HG03432 (cell line): ENCODE results near the gene ZNF138.

Experiments used
- ATAC-seq: cut with Tn5 transposase; IDR thresholded peaks from one replicate; pipeline ENCODE4 v1.9.1; 2021; ENCODE audit warnings: mild to moderate bottlenecking, moderate library complexity; ENCODE audit not compliant: unreplicated experiment

The ZNF138 gene

GRCh38 chr7:64875258-64875657 lies 81.0 kb downstream of the ZNF138 start:
- ATAC-seq, result no peak

DNA sequence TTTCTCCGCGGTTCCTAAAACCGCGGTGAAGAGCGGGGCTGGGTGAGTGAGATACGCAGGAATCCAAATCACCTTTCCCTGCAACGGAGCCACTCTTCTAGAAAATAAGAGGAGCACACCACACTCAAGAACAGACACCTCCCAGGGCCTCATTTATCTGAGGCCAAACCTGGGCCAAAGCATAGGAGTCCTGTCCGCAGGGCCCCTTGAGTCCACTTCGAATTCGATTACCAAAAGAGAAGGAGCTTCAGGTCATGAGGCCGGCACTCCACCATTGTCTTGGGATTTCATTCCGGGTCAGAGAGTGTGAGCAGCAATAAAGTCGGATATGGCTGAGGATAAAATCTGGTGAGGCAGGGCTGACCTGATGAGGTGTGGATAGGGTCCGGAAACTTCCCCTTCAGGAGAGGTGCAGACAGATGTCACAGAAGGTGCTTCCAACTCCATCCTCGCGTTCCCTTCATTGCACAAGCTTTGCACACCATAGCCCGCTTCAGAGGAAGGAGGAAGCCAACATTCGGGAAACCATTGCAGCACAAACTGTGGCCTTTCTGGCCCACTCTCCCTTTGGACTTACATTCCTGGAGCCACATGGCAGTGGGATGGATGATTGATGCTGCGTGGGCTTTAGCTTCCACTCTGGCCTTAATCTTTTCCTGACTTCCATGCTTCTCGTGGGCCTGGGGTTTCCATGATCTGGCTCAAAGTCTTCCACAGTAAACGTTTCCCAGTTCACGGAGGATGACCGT lies 81.6 kb downstream of the ZNF138 start:
- no peak for ATAC-seq

DNA sequence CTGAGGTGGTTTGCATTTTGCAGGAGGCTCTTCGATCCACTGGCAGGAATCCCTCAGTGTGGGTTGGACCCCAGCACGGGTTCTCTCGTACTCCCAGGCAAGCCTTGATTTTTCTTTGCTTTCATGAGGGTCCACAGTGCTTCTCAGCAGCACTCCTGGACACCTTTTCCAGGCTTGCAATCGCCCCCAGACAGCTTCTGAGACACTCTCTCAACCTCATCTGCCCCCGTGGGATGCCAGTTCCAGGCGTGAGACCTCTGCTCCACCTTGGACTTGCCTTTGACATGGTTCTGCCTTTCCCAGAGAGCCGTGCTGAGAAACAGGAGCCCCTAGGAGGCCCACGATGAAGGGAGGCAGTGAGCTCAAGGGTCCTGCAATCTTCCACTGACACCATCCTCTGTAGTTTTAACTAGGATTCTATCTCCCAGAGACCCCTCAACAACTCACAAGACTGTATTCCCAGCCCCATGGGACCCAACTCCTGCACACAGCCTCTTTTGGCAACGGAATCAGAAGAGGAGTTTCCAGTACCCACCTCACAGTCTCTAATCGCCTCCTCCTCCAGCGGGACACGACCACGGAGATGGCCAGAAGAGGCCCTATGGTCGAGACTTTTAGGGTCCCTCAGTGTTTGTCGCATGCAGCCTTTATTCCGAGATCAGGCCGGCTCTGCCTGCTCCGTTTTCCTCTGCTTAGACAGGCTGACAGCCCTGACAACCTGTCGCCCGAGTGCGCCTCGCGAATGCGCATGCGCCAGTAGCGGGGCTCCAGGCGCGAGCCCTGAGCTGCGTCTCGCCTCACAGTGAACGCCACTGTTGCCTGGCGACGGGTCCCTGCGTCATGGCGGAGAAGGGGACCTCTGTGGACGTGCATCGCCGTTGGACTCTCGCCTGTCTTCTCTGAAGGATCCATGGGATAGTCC lies 82.8 kb downstream of the ZNF138 start:
- peak; percentile 53 for ATAC-seq

DNA sequence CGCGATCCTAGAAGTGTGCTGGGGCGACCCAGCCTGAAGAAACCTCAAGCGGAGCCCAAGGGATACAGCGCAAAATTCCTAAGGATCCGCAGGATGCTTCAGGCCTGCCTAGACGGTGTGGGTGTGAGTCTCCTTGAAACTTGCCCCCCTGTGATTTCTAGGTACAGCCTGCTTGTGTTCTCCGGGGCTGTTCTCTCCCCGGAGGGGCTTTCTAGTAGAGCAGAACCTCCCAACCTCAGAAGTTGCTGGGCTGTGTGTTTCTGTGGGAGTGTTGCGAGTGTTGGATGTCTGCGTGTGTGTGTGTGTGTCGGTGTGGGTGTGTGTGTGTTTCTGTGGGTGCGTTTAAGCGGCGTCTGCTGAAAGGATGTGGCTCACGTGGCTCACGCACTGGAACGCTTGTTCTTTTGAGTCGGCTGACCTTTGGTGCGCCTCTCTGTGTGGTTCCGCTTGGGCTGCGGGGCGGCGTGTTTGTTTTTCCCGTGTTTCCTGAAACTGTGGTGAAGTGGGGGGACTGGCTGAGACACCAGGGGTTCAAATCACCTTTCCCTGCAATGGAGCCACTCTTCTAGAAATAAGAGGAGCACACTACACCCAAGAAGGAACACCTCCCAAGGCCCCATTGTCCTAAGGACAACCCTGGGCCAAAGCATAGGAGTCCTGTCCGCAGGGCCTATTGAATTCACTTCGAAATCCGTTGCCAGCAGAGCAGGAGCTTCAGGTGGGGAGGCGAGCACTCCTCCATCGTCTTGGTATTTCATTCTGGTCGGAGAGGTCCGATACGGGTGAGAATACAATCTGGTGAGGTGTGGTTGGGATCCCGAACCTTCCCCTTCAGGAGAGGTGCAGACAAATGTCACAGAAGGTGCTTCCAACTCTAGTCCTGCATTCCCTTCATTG lies 83.7 kb downstream of the ZNF138 start:
- ATAC-seq, result no peak

DNA sequence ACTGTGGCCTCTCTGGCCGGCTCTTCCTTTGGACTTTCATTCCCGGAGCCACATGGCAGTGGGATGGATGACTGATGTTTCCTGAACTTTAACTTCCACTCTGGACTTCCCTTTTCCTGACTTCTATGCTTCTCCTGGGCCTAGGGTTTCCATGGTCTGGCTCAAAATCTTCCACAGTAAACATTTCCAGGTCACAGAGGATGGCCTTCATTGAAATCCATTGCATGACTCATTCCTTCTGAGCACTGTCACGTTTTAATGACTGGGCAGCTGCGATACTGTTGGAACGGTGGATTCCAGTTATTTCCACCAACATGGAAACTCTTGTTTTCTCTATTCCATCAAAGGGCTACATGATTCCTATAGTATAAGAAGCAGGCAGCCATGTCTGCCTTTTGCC lies 84.5 kb downstream of the ZNF138 start:
- ATAC-seq, result no peak

GRCh38 chr7:64879086-64879730 lies 85.0 kb downstream of the ZNF138 start:
- ATAC-seq, result no peak

DNA sequence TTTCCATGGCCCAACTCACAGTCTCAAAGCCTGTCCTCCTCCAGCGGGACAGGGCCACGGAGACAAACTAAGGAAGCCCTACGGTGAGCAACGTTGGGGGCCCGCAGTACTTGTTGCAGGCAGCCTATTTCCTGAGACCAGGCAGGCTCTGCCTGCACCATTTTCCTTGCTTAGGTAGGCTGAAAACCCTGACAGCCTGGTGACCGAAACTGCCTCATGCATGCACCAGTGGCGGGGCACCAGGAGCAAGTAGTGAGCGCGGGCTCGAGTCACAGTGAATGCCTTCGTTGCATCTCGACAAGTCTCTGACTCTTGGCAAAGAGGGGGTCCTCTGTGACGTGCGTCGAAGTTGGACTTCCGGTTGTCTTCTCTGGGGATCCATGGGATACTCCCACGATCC lies 85.6 kb downstream of the ZNF138 start:
- no peak for ATAC-seq

- ATAC-seq, result no peak
Measured at GRCh38 chr7:64880322-64881297, 86.4 kb downstream of the ZNF138 start.

DNA sequence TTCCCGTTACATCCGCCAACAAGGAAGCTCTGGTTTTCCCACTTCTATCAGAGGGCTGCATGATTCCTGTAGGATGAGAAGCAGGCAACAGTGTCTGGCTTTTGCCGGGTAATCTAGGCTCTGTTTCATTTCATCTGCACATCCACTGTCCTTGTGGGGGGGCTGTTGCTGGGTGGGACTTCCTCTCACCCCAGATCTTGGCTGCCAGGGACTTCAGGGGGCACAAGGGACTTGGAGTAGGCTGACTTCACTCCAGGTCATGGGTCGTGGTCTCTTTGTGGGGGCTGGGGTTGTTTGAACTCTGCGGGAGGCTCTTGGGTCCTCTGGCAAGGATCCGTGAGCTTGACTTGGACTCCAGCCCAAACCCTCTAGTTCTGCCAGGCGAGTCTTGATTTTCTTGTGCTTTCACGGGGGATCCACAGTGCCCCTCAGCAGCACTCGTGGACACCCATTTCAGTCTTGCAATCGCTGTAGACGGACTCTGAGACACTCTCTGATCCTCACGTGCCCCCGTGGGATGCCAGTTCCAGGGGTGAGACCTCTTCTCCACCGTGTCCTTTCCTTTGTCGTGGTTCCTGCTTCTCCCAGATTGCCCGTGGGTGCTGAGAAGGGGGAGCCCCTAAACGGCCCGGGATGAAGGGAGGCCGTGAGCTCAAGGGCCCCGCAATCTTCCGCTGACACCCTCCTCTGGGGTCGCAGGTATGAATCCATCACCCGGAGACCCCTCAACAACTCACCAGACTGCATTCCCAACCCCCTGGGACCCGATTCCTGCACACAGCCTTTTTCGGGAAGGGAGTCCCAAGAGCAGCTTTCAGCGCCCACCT lies 87.4 kb downstream of the ZNF138 start:
- no peak for ATAC-seq

GRCh38 chr7:64882341-64883112 lies 88.3 kb downstream of the ZNF138 start:
- ATAC-seq, result no peak
